Caki2 (cell line): ENCODE measurements around the gene SIK3. TPM values are rescaled to one million over a fixed set of nuclear protein-coding genes. Genes with fewer than 3 reads are reported as not detected.
"Not testable (repeated sequence)": the region's sequence is repeated elsewhere in the genome, so short reads cannot be mapped to it uniquely, and the experiment has no call there.

Experiments used
- DNase-seq: peaks from one replicate; pipeline ENCODE4 v3.0.0-alpha.2; 2015; ENCODE audit warnings: low read depth
- in situ Hi-C: cut with HindIII; loops from 2 replicates; pipeline ENCODE4 v1.10.0; 2016; ENCODE audit warnings: low sequenced_read_pairs, low pct_unique_long_range_greater_than_20kb, mixed read lengths
- total RNA-seq: library from RNA; depleted of rRNA; stranded (reverse); fragments of >200 nt; shearing (Covaris generic); gene quantifications from 2 replicates; pipeline ENCODE4 v1.2.3, GENCODE V29; 2014; ENCODE audit warnings: low replicate concordance

The SIK3 gene
- total RNA-seq, 1 experiment from 2014 or later: 5.6 TPM

DNA sequence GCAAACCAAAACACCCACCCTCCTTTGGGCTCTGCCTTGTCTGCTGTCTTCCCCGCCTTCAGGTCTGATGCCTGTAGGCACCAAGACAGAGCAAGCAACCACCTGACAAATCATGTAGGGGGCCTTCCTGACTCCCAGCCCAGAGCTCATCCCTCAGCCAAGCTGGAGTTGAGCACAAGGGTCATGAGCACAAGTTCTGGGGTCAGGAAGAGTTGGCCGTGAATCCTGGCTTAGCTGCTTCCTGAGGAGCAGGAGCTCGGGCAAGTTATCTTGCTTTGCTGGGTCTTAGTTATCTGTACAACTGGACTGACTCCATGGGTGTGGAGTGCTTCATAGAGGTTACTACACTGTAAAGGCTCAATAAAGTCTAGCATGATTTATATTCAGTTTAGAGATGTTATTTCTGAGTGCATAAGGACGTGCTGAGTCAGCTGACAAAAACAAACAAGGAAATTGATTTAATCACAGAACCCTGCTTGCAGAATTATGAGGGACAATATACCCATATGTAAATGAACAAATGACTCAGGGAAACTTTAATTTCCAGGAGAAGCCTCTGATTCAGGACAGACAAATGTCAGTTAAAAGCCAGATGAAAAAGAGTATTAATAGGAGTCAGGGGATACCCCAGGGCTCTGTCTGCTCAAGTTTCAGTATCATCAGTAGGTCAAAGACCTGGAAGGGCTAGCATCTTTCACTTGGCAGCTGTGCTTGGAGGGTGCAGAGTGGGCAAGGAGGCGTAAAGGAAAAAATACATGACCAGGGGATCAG lies 245.8 kb downstream of the SIK3 start:
- in situ Hi-C loops: no loop called here
- DNase-seq: peak; percentile 41

DNA sequence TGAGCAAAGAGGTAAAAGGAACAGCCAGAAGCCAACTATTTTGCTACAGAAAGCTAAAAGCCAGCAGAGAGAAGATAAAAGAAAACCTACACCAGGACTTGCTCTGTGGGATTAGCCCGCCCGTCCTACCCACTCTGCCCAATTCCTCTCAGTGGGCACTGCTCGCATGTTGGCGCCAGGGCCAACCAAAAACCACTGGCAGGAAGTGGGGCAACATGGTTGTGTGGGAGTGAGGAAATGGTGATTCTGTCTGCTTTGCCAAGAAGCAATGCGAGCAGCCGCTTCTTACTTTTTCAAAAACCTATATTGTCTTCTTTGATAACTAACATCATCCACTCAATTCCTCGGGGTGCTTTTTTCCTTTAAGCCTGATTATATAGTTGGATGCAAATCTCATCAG lies 246.6 kb downstream of the SIK3 start:
- no peak for DNase-seq
- in situ Hi-C loops: no loop called here

DNA sequence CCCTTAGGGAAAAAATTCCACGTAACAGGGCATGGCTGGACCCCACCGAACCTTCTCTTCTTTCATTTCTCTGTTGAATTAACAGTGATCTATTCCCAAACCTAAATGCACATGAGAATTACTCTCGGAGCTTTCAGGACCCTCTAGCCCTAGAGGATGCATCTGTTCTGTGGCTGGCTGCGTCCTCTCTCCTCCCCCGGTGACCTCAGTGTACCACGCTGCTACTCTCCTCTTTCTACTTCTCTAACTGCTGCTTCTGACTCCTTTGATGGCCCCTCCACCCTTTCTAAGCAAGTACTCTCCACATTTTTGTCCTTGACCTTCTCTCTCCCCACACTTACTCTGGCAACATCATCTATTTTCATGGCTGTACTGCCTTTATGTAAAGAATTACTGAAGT lies 248.7 kb downstream of the SIK3 start:
- DNase-seq: no peak
- in situ Hi-C loops: no loop called here

GRCh38 chr11:116849060-116849459 lies 249.2 kb downstream of the SIK3 start:
- in situ Hi-C loops: no loop called here
- DNase-seq: no peak

DNA sequence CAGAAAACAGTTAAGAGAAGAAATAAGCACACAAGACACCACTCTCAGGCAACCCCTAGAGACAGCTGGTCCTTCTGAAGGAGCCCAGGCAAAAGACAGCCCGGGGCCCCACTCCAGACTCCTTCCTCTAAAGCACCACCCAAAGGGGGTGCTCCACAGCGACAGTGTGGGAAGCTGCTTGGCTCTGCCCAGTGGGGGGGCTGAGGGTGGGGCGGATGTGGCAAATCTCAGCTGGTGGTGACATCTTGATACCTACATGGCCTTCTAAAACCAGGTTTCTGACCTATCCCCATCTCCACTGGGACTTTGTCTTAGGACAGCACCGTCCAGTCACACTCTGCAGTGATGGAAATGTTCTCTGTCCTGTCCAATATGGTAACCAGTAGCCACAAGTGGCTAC lies 250.6 kb downstream of the SIK3 start:
- in situ Hi-C loops: no loop called here
- no peak for DNase-seq

GRCh38 chr11:116844722-116845121 lies 253.5 kb downstream of the SIK3 start:
- in situ Hi-C loops: no loop called here
- no peak for DNase-seq

GRCh38 chr11:116843661-116844060 lies 254.6 kb downstream of the SIK3 start:
- no peak for DNase-seq
- in situ Hi-C loops: no loop called here

DNA sequence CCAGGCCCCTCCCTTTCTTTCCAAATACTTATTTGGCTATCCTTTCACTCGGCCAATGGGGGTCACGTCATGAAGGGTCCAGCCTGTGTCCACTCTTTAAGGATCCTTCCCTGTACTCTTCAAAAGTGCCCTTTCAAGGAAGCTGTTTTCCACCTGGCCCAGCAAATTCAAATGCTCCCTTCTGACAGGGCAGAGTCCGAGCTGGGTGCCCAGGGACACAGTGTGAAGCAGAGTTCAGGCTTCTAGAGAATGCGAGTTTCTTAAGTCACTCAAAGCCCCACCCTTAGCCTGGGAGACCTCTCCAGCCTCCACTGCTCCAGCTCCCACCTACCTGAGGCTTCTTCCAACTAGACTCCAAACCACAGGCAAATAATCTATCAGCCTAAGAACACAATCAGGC lies 255.3 kb downstream of the SIK3 start:
- in situ Hi-C loops: no loop called here
- no peak for DNase-seq

- DNase-seq: no peak
- in situ Hi-C loops: no loop called here
These were observed 256.1 kb downstream of the SIK3 start for GRCh38 chr11:116842117-116842516.

DNA sequence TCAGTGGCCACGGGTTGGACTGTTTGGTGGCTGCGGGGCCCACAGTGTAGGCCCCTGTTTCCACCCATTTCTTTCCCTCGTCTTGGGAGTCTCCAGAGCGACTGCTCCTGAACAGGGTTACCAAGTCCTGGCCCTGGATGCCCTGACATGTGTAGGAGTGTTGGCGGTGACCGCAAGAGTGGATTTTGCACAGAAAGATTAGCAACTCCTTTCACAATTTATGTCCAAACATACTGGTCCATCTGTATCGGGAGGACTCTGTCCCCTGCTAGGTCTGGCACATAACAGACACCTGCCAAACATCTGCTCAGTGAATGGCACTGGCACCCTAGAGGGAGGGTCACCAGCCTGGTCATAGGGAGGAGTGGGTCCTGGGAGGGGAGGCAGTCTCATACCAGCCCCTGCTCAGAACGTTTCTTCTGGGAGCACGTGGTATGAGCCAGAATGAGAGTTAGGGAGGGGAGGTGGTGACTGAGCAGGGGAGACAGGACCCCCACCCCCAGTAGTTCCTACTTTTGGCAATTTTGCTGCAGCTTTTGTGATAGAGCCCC lies 257.4 kb downstream of the SIK3 start:
- no peak for DNase-seq

DNA sequence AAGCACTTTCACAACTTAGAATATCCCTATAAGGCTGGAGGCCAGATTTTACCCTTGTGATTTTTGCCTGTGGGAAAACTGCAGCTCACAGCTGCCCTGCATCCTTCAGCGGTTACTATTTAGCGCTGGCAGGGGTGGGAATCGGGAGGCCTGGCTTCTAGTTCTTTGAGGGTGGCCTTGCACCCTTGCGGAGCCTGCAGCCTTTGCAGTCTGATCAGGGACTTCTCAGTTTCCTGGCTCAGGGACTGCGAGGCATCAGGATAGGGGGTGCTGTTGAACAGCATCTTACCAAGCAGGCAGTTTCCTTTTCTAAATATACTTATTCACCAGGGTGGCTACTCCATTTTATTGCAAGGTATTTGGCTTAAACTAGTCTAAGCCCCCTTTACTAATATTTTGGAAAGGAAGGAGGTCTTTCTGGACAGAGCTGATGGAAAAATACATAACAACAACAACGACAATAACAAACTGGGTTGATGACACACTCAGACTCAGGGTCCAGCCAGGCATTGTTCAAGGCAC lies 257.9 kb downstream of the SIK3 start:
- in situ Hi-C loops: no loop called here
- no peak for DNase-seq

More for the DNA sequence above, 257.4 kb downstream of the SIK3 start:
- in situ Hi-C loops: no loop called here

- no peak for DNase-seq
- in situ Hi-C loops: no loop called here
These were observed 259.7 kb downstream of the SIK3 start for GRCh38 chr11:116838321-116839084.

- in situ Hi-C loops: no loop called here
- DNase-seq: no peak
These were observed 260.8 kb downstream of the SIK3 start, which contains the start of gene APOA1 for GRCh38 chr11:116837231-116838091. TSS of gene APOA1 (minus strand) at chr11:116837622. CDS start at chr11:116837387, 235 bp downstream.

GRCh38 chr11:116836632-116836991 lies 261.6 kb downstream of the SIK3 start:
- no peak for DNase-seq
- in situ Hi-C loops: no loop called here

- peak; percentile 91 for DNase-seq
- in situ Hi-C loops: no loop called here
These were observed 262.2 kb downstream of the SIK3 start for GRCh38 chr11:116835791-116836631.

DNA sequence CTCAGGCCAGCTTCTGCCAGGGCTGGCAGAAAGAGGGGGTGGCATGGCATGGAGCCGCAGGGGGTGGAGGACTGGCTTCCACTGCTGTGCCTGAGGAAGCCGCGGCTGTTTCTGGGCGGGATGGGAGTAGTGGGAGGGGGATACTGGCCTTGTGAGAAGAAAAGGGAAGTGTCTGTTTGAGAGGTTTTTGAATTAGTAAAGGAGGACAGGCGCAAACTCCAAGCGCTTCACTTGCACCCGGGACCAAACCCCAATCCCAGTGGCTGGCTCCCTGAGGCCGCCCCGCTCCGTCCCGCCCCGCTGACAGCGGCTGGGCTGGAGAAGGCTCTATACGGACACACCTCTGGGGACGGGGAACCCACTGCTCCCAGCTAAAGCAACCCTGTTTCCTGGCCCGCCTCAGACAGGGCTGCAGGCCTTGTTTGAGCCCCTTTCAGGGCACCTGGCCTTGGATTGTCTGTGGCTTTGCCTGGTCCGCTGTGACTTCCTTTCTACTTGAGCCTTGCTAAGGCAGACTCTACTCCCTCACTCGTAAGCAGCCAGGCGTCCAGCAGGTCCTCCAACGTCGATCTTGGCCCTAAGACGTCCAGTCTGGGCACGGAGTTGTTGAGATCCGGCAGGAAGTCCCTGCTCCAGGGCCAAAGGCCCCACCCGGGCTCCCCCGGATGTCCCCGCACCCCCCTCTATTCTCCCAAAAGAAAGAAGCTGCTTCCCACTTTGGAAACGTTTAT lies 263.0 kb downstream of the SIK3 start:
- in situ Hi-C loops: no loop called here

DNA sequence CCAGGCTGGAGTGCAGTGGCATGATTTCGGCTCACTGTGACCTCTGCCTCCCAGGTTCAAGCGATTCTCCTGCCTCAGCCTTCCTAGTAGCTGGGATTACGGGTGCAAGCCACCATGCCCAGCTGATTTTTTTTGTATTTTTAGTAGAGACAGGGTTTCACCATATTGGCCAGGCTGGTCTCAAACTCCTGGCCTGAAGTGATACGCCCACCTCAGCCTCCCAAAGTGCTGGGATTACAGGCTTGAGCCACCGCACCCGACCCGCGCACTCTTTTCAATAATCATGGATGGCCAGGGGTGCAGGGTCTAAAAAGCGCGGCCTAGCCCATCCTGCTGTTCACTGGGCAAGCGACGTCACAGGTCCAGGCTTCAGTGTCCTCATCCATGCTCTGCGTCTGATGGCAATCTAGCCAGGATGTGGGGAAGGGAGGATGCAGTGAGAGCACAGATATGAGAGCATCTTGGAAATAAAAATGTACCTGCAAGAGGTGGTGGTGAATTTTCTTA lies 263.6 kb downstream of the SIK3 start:
- in situ Hi-C loops, DNase-seq: not testable (repeated sequence)

More for the DNA sequence above, 263.0 kb downstream of the SIK3 start:
- no peak for DNase-seq
